A673 (cell line): Measurements from ENCODE around the gene MAN1A2. TPM values are rescaled to one million over a fixed set of nuclear protein-coding genes. Genes with fewer than 3 reads are reported as not detected.

ENCODE experiments used
- BruUV-seq: library from RNA; stranded (reverse); fragments of 400-500 nt; replicated peaks from 2 replicates; lab custom pipeline; 2021; lab: Mats Ljungman, UMichigan
- CTCF ChIA-PET: fragments of 300-600 bp; sonication (Branson Sonifier 250); formaldehyde crosslinking; loops from one replicate; lab custom pipeline; 2022; ENCODE audit warnings: antibody characterized with exemption; lab: Charles Lee
- POLR2A ChIA-PET: fragments of 300-600 bp; sonication (Branson Sonifier 250); formaldehyde crosslinking; loops from one replicate; lab custom pipeline; 2022; ENCODE audit warnings: antibody characterized with exemption; ENCODE audit not compliant: low non-redundant PET; lab: Charles Lee
- DNase-seq: peaks from one replicate; pipeline ENCODE4 v3.0.0-alpha.2; 2015; ENCODE audit warnings: low spot score
- H3K27ac ChIP-seq: fragments of 200-600 bp; sonication (generic); 2 replicates; pipeline ENCODE4 v1.5.1; 2016; ENCODE audit warnings: mixed run types, low read depth, mild to moderate bottlenecking, mixed read lengths, antibody characterized with exemption, low read length; ENCODE audit not compliant: poor library complexity, severe bottlenecking
- H3K27me3 ChIP-seq: fragments of 200-600 bp; sonication (generic); replicated peaks from 2 replicates; pipeline ENCODE4 v1.6.1; 2017; ENCODE audit warnings: mixed run types, low read depth, mild to moderate bottlenecking, mixed read lengths, antibody characterized with exemption, low read length; ENCODE audit not compliant: insufficient read depth, poor library complexity
- H3K36me3 ChIP-seq: fragments of 200-600 bp; sonication (generic); 2 replicates; pipeline ENCODE4 v1.6.1; 2016; ENCODE audit warnings: mixed run types, mild to moderate bottlenecking, mixed read lengths, antibody characterized with exemption, low read length; ENCODE audit not compliant: insufficient read depth, poor library complexity, severe bottlenecking
- H3K4me1 ChIP-seq: fragments of 200-600 bp; sonication (generic); 2 replicates; pipeline ENCODE4 v1.6.1; 2017; ENCODE audit warnings: mixed run types, mild to moderate bottlenecking, mixed read lengths, antibody characterized with exemption, low read length; ENCODE audit not compliant: insufficient read depth, poor library complexity, severe bottlenecking
- H3K4me3 ChIP-seq: fragments of 200-600 bp; sonication (generic); 2 replicates; pipeline ENCODE4 v1.5.1; 2016; ENCODE audit warnings: low read depth, mixed run types, mild to moderate bottlenecking, mixed read lengths, low read length; ENCODE audit not compliant: poor library complexity, severe bottlenecking
- H3K9me3 ChIP-seq: fragments of 200-600 bp; sonication (generic); 2 replicates; pipeline ENCODE4 v1.6.1; 2016; ENCODE audit warnings: mixed run types, low read depth, mild to moderate bottlenecking, mixed read lengths, antibody characterized with exemption, low read length; ENCODE audit not compliant: poor library complexity, severe bottlenecking
- EZH2 ChIP-seq: fragments of 200-600 bp; sonication (generic); IDR thresholded peaks from 2 replicates; pipeline ENCODE4 v1.6.1; 2017; ENCODE audit warnings: borderline replicate concordance, low read depth, mild to moderate bottlenecking, mixed read lengths, antibody characterized with exemption, low read length; ENCODE audit not compliant: poor library complexity, severe bottlenecking
- intact Hi-C: fragments of 100-400 bp; cut with micrococcal nuclease; formaldehyde crosslinking; loops from one replicate; pipeline ENCODE4 v1.10.0; 2022; ENCODE audit not compliant: unreplicated experiment
- total RNA-seq: library from RNA; stranded (reverse); gene quantifications from 2 replicates; pipeline ENCODE4 v1.2.3, GENCODE V29; 2021
- TF ChIP-seq, protein P1 (sequence below): fragments of 300-800, 200-600 bp; sonication (generic); conservative IDR thresholded peaks from 2 replicates; pipeline ENCODE4 v1.5.1; 2017; ENCODE audit warnings: low read depth, mild to moderate bottlenecking, antibody characterized with exemption, low read length, moderate library complexity, mixed read lengths

Gene MAN1A2
- total RNA-seq, 1 experiment from 2014 or later, result 31.8 TPM

DNA sequence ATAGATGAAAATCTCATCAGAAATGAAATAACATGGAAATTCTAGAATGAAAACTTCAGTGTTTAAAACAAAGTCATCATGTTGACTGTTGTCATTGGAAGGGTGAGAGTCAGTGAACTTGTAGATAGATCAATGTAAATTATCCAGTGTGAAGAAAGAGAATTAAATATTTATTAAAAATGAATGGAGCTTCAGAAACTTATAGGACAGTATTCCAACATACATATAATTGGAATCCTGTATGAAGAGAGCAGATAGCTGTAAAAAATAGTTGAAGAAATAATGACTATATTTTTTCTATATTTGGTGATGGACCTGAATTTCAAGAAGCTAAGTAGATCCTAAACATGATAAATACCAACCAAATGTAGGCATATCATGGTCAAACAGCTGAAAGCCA, 60.0 kb downstream of the MAN1A2 start:
- no peaks in the 10 kb centered on the region for H3K27me3 ChIP-seq
- ChIA-PET CTCF (no interaction called here), POLR2A (interaction anchor here (0.6 kb wide), 1 partner anchor 646 kb away, joined by 7 read pairs; no protein-coding TSS in a partner anchor)
- peaks cover 23% of the 10 kb centered on the region for H3K9me3 ChIP-seq
- TF ChIP-seq, protein P1, sequence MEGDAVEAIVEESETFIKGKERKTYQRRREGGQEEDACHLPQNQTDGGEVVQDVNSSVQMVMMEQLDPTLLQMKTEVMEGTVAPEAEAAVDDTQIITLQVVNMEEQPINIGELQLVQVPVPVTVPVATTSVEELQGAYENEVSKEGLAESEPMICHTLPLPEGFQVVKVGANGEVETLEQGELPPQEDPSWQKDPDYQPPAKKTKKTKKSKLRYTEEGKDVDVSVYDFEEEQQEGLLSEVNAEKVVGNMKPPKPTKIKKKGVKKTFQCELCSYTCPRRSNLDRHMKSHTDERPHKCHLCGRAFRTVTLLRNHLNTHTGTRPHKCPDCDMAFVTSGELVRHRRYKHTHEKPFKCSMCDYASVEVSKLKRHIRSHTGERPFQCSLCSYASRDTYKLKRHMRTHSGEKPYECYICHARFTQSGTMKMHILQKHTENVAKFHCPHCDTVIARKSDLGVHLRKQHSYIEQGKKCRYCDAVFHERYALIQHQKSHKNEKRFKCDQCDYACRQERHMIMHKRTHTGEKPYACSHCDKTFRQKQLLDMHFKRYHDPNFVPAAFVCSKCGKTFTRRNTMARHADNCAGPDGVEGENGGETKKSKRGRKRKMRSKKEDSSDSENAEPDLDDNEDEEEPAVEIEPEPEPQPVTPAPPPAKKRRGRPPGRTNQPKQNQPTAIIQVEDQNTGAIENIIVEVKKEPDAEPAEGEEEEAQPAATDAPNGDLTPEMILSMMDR, result no peak
- TF ChIP-seq EZH2, result no peak
- no peaks in the 10 kb centered on the region for H3K4me1 ChIP-seq
- no peaks in the 10 kb centered on the region for H3K36me3 ChIP-seq
- no peak for DNase-seq
- H3K27ac ChIP-seq, result no peak overlapping the region
- BruUV-seq, result no TSS peak
- intact Hi-C loops, result no loop called here
- H3K4me3 ChIP-seq, result no peak overlapping the region

DNA sequence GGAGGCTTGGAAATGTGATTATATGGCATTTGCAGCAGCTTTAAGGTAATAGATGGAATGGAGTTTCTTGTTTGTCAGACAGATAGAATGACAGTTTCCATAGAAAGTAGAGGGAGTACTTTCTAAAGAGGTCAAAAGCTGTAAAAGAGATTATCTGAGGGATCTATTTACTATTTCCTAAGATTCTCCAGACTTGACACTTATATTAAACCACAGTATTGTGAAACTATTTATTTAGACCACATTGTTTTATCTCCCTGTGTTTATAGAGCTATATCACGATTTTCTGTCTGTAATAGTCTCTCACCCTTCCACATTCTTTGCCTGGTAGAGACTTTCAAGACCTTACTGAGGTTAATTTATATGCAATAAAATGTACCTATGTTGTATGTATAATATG, 66.7 kb downstream of the MAN1A2 start:
- Histone ChIP-seq H3K27ac (no peak overlapping the region), H3K9me3 (no peaks in the 10 kb centered on the region), H3K36me3 (no peaks in the 10 kb centered on the region), H3K27me3 (no peaks in the 10 kb centered on the region), H3K4me1 (no peaks in the 10 kb centered on the region), H3K4me3 (no peak overlapping the region)
- DNase-seq, result no peak
- TF ChIP-seq EZH2, result no peak
- TF ChIP-seq, protein P1, result no peak
- intact Hi-C loops, result no loop called here
- ChIA-PET CTCF (no interaction called here), POLR2A (no interaction called here)
- BruUV-seq, result no TSS peak

DNA sequence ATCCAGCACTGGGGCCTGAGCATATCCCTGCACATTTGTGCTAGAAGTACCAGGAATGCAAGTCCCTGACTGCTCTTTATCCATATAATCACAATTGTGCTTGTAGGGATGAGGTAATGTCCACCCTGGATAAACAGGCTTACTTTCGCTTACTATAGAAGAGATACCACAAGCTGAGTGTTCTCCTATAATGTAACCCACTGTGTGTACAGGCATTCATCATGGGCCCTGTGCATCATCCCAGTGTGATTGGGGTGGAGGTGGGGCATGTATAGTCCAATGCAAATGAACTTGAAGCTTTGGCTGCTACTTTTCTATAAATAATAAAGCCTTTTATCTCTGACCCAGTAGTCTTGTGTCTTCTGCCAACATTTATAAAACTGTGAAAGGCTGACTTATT, 69.3 kb downstream of the MAN1A2 start:
- Histone ChIP-seq H3K27ac (no peak overlapping the region), H3K4me3 (no peak overlapping the region), H3K36me3 (no peaks in the 10 kb centered on the region), H3K27me3 (no peaks in the 10 kb centered on the region), H3K4me1 (no peaks in the 10 kb centered on the region), H3K9me3 (no peaks in the 10 kb centered on the region)
- no peak for TF ChIP-seq EZH2
- TF ChIP-seq, protein P1, result no peak
- ChIA-PET CTCF (no interaction called here), POLR2A (no interaction called here)
- no peak for DNase-seq
- BruUV-seq, result no TSS peak
- intact Hi-C loops, result no loop called here
